ENCODE measurements around the gene CTXND1.

CTXND1 gene

DNA sequence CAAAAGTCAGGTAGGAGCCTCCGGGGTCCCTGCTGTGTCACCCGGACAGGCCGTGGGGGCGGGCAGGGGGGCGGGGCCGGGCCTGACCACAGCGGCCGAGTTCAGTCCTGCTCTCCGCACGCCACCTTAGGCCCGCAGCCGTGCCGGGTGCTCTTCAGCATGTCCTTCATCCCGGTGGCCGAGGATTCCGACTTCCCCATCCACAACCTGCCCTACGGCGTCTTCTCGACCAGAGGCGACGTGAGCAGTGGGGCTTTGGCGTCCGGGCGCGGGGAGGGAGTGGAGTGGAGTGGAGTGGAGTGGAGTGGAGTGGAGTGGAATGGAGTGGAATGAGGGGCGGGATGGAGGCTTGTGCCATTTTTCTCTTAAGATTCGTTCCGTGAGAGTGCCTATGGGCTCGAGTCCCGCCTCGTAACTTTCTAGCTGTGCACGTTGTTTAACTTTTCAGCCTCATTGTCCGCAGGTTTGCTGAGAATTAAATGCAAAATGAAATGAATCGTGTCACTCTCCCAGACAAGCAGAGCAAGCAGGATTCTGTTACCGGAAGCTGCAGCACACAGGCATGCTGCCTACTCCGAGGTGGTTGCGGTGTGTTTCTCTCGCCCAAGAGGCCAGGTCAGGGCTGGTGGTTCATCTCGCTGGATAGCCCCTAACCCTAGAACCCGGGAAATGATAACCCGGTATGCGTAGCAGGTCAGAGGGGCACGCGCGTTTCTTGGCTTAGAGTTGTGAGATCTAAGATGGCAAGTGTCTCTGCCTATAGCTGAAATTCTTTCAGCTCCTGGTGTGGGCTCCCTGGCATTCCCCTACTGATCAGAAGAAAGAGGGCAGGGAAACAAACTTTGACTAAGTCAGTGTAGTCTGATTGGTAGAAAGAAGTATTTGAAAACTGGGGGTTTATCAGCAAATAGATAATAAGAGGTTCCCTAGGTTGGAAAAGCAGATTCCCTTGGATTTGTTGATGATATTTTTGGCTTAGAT is 98.8 kb downstream of the CTXND1 start, which contains the start of gene FAH:
Gene FAH (plus strand): TSS at position 104 of the 981 bp plus-strand sequence. CDS start 56 bp downstream, at position 160.
- DNase-seq (ENCODE audit: low read depth) = no peak
- H3K4me3 ChIP-seq (ENCODE audit: low read depth, low read length) = peak within 1 kb of the TSS; percentile 69
- in situ Hi-C loops (cut with HindIII; ENCODE audit: low sequenced_read_pairs) = no loop called here
- TF ChIP-seq, protein P1, sequence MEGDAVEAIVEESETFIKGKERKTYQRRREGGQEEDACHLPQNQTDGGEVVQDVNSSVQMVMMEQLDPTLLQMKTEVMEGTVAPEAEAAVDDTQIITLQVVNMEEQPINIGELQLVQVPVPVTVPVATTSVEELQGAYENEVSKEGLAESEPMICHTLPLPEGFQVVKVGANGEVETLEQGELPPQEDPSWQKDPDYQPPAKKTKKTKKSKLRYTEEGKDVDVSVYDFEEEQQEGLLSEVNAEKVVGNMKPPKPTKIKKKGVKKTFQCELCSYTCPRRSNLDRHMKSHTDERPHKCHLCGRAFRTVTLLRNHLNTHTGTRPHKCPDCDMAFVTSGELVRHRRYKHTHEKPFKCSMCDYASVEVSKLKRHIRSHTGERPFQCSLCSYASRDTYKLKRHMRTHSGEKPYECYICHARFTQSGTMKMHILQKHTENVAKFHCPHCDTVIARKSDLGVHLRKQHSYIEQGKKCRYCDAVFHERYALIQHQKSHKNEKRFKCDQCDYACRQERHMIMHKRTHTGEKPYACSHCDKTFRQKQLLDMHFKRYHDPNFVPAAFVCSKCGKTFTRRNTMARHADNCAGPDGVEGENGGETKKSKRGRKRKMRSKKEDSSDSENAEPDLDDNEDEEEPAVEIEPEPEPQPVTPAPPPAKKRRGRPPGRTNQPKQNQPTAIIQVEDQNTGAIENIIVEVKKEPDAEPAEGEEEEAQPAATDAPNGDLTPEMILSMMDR (IDR thresholded peaks at IDR 0.05; ENCODE audit: low read depth, low read length, missing control alignments) = no peak

DNA sequence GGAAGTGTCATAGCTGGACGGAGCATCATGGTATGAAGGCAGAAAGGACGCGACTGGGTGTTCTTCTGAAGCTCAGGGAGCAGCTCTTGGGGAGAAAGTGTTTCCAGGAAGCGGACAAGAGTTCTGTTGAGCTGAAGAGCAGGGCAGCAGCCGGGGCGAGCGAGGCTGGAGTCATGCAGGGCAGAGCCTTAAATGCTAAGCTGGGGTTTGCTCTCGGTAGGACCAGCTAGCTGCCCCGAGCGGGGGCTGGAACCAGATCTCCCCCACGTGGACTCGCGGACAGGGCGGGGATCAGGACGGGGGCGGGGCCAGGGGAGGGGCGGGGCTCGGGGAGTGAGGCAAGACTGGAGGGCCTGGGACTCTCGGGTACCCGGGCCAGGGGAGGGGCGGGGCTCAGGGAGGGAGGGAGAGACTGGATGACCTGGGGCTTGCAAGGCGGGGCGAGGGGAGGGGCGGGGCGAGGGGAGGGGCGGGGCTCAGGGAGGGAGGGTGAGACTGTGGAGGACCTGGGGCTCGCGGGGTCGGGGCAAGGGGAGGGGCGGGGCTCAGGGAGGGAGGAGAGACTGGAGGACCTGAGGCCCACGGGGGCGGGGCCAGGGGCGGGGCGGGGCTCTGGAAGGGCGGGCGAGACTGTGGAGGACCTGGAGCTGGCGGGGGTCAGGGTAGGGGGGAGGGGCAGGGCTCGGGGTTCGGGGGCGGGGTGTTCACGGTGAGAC is 99.7 kb downstream of the CTXND1 start:
- DNase-seq (ENCODE audit: low read depth) = peak; percentile 76
- in situ Hi-C loops (cut with HindIII; ENCODE audit: low sequenced_read_pairs) = no loop called here
- TF ChIP-seq, protein P1 (IDR thresholded peaks at IDR 0.05; ENCODE audit: low read depth, low read length, missing control alignments) = no peak
- H3K4me3 ChIP-seq (ENCODE audit: low read depth, low read length) = peak overlapping the region; percentile 69

DNA sequence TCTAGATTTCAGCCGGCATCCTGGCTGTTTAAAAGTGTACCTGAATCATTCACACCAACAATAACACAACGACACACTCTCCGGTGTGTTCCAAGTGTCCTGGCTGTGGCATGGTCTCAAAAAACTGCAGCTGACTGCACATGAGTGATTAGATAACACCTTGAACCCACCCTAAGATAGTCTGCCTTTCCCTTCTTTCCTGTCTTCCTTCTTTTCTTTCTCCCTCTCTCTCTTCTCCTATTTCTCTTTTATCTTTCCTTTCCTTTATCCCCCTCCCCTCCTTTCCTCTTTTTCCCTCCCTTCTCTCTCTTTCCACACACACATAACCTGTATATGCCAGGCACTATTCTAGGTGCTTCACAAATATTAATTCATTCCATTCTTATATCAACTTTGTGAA is 100.4 kb downstream of the CTXND1 start:
- TF ChIP-seq, protein P1 (IDR thresholded peaks at IDR 0.05; ENCODE audit: low read depth, low read length, missing control alignments) = no peak
- H3K4me3 ChIP-seq (ENCODE audit: low read depth, low read length) = no peak overlapping the region
- no peak for DNase-seq (ENCODE audit: low read depth)
- in situ Hi-C loops (cut with HindIII; ENCODE audit: low sequenced_read_pairs) = no loop called here

DNA sequence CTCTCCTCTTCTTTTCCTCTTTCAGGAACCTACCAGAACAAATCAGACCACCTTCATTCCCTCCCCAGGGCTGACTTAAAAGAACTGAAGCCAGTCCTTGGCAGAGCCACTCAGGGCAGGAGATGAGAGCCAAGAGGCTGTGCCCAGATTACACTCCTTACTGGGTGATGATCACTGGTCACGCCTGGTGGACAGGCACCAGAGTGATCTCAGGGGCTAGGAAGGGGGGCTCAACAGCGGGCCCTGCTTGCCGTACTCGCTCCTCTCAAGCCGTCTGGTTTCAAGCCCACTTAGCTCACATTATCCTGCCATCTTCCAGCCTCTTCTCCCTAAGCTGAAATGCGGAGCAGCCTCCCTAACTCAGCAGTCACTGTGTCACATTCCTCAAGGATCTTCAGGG is 100.9 kb downstream of the CTXND1 start:
- H3K4me3 ChIP-seq (ENCODE audit: low read depth, low read length) = no peak overlapping the region
- TF ChIP-seq, protein P1 (IDR thresholded peaks at IDR 0.05; ENCODE audit: low read depth, low read length, missing control alignments) = no peak
- no peak for DNase-seq (ENCODE audit: low read depth)
- in situ Hi-C loops (cut with HindIII; ENCODE audit: low sequenced_read_pairs) = no loop called here
